KG1 (cell line): ENCODE data around the gene AMPD3.
A peak's percentile ranks its signal among the peaks of the same experiment; 100 is the strongest.

Experiments
- DNase-seq: peaks from one replicate; lab custom pipeline; 2025; lab: John Stamatoyannopoulos, UW

AMPD3 gene

DNA sequence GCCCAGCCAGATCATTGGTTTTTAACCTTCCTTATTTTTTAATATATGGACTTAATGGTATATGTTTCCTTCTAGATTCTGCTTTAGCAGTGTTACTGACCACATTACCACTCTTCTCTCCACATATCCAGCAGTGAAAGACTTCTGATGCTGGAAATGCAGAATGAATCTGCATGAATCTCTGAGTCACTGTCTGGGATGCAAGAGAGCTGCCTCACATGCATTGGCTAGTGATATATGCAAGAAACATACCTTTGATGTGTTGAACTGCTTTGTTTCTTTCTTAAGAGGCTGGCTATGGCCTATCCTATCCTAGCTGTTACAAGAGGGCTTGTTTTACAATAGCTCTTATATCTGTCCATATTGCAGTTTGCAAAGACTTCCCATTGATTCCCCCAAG, 16.6 kb upstream of the AMPD3 start:
- no peak for DNase-seq

DNA sequence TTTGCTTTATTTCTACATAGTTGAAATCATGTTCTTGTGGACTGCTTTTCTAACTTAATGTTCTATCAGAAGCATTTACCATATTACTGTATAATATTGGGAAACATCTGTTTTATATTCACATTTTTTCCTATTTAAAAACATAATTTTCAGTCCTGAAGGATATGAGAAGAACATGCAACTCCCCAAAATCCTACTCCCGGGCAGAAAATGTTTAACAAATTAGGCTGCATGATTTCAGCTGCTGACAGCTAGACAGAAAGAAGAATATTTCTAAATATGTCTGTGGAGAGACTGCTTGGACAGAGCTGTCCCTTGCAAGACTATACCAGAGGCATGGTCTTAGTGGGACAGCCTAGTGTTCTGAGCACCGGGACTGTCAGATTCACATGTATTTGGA, 15.7 kb upstream of the AMPD3 start:
- no peak for DNase-seq

DNA sequence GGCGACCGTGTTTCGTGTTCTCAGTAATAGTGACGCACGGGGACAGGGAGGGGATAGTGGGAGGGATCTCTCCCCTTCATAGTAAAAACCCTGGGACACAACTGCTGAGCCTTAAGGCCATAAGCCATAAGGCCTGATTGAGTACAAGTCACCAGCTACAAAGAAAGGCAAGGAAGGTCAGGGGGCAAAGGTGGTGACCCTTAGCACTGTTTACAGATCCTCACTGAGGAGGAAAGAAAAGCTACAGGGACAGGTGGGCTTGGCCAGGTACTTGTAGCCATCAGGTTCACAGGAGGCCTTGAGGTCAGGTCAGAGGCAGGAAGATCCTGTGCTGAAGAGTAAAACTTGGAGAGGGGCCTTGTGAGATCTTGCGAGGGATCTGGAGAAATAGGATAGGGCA, 15.1 kb upstream of the AMPD3 start:
- no peak for DNase-seq

DNA sequence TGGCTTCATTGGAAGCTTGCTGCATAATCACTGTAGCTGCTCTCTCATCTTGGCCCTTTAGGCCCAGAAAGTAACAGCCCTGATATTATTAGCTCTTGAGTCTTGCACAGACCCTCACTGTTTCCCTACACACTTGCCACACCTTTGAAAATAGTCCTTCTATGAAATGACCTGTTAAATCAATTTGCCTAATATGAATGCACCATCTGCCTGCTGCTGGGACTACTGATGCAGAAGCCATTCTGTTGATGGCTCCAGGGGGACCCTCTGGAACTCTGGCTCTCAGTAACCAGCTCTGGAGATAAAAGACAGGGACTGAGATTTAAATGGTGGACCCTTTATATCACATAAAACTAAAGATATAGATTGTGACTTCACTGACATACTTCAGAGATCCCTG, 14.7 kb upstream of the AMPD3 start:
- no peak for DNase-seq

DNA sequence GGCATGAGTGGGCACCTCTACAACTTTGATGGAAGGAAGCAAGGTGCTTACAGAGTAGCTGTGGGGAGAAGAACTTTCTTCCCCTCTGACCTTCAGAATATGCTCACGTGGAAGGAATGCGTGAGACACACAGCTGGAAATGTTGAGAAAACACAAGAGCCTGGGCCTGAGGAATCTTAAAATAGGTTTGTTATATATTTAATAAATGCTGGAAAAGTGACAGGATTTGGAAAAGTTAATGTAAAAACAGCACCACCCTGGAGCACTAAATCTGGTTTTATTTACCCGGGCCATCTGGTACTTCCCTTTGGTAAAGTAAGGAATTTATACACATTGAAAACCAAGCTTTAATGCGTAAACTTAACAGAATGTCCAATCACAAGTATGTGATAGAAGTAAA, 14.0 kb upstream of the AMPD3 start:
- no peak for DNase-seq

DNA sequence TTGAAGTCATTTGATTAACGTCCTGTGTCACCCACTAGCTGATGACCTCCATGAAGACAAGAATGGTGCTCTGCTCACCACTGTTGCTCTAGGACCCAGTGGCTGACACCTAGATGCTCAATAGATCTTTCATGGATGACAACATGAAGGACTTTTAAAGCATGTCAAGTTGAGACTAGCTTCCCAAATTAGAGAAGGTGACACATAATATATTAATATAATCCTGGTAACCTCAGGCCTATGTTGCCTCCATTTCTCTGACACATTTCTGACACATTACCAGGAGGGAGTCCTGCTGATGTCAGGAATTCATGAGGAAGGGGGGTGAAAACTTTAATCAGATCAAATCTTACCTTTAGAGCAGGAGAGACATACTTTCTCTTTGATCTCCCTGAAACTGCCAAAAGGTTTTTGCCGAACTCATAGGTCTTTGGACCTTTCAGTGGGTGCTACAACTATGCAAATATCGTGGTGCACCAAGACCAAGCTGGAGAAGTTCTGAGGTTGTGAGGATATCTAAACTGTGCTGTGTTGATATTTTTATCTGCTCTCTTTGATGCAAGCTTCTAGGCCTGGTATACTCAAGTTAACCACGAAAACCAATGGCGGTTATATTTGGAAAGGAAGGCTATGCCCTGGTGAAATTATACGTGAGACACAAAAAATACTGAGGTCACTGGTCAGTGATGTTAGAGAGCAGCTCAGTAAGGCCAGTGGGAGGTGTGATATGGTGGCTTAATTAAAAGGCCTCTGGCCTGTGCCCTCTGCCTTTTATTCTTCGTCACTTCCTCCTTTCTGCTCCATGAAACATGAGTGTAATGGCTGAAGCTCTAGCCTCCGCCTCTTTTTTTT, 13.2 kb upstream of the AMPD3 start:
- DNase-seq, result no peak

DNA sequence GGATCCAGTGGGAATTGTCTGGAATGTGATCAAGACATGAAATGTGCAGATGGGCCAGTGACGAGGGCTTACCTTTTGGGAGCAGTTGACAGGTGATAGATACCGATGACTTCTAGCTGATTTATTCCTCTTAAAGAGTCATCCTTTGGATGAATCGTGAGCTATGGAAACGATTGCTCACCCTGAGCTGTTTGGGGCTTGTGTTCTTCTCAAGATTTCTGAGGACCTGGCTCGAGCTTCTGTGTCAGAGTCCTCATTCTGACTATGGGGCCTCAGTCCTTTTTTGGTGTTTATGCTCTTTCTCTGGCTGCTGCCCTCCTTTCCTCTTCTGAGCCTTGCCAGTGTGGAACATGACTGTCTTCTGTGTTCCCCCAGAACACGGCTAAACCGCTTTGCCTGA, 11.9 kb upstream of the AMPD3 start:
- no peak for DNase-seq

DNA sequence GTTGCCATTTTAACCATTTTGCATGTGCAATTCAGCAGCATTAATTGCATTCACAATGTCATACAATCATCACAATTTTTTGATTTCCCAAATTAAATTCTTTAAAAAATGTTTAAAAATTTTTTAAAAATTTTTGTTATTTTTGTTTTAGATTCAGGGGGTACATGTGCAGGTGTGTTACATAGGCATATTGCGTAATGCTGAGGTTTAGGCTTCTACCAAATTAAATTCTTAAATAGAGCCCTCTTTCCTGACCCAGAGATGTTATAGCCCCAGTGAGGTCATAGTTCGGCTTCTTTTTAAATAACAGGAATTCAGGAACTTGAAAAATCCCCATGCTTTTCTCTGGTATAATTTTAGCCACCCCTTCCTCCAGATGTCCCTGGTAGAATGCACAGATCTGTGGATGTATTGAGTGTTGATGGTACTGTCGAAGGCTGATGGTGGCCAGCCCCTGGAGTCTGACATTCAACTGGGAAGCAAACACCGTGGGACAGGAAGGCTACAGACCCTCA, 11.3 kb upstream of the AMPD3 start:
- no peak for DNase-seq

DNA sequence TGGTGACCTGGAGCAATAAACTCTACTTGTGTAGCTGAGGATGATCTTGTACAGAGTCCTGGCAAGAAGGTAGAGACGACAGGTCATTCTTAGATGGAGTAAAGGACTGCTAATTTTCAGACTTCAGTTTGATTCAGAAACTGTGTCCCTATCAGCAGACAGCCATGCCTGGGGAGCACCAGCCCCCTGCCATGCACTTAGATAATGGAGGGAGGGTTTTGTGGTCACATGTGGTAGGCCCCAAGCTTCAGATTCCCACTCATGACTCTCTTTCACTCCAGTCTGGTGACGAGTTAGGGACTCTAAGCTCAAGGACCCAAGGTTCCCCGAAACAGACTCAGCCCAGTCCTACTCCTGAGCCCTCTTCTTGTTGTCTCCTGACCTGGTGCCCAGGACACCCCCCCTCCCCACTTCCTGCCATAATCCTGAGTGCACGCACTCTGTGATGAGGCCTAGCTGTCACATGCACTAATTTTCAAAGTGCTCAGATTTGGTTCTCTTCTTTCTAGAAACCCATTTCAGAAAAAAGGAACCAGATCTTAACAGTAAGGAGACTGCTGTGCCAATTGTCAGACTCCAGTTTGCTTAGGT, 10.2 kb upstream of the AMPD3 start:
- no peak for DNase-seq

DNA sequence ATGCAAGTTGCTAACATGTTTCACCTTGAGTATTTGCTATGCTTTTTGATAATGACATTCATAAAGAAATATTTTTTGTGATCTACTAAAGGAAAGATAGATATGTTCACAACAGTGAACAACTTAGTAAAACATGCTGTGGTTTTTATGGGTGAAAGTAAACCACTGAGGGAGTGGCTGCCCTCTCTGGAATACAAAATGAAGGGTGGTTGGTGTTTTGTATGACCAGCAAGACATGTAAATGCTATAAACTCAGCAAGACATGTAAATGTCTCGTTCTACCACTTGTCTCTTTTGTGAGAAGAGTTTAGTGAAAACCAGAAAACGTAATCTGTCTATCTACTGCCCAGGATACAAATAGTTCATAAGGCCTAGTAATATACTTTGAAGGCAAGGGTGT, 7.6 kb upstream of the AMPD3 start:
- DNase-seq, result no peak

DNA sequence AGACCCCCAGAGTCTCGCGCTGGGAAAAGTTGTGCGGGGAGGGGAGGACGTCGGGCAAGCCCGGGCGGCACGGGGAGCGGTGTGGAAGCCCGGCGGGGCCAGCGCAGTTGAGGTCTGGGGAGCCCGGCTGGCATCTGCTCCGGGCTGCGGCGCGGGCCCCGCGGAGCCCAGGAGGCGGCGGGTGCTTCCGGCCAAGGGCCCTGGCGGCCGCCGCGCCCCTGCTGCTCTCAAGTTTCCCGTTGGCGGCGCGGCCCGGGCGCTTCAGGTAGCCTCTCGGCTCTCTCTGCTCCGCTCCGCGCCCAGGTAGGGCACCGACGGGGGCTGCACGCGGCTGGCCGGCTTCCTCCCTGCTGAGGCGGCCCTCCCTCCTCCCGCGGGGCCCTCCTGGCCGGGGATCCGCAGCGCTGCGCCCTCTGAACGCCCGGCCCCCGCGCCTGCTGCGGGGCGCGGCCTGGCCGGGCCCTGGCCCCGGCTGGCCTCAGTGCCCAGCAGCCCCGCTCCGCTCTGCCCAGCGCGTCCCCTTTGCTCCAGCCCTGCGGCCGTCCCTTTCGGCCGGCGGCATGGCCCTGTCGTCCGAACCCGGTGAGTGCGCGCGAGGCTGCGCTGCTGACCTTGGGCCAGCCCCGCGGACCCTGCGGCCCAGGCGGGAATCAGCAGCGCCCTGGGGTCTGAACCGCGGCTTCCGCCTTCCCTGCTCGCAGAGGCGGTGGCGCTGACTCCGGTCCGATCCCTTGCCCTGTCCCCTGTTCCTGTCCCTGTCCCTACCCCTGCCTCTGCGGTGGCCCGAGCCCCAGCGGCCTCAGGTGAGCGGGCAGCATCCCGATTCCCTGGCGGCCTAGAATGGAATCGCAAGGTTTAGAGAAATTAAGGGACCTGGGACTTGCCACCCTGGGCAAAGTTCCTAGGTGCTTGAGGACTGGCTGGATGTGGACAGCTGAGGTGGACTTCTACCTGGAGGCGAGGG, 4.3 kb upstream of the AMPD3 start:
- DNase-seq, result no peak

DNA sequence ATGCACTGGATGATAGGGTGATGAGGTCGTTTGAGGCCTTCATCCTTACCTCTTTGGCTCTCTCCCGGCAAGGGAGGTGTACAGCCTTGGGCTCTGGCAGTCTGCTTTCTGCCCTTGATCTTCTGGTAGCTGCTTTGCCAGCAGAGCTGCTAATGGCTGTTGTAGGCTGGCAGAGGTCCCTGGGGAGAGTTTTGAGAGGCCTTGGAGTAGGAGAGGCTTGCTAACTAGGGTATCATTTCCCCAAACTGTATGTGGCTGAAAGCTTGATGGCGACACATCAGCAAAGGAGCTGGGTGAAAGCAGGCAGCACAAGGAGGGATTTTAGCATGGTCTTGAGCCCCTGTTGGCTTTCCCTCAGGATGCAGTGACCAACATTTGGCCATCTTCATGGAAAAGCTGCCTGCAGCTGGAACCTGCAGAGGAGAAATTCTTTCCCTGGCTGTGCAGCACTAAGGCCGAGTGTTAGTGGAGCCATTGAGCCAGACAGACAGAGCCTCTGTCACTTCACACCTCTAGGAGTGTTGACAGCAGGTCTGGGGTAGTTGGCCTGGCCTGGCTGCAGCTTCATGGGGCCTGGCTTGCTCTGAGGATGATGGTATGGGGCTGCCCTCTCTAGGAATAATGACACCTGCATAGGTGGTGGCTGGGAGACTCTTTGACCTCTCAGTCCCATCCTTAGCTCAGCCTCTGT, 3.5 kb upstream of the AMPD3 start:
- DNase-seq, result no peak

DNA sequence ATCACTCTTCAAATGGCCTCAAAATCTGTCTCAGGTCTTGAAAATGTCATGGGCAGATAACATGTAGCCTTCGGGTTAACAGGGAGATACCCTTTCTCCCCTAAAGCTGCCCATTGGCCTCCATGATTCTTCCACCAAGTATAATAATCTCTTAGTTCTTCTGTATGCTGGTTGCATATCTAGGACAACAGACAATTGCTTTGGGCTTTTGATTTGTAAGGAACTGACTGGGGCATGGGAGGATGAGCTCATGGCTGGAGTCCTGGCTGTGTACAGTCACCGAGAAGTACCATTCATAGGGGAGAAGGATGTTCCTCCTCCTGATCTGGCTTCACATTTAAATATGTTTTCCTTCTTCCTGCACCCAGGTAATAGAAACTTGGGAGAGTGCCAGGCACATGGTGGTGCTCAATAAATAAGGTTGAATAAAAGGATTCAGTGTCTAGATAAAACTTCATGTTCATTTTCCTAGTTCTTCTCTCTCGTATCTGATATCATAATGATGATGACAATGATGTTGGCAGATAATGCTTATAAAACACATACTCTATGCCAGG, 2.8 kb upstream of the AMPD3 start:
- no peak for DNase-seq

DNA sequence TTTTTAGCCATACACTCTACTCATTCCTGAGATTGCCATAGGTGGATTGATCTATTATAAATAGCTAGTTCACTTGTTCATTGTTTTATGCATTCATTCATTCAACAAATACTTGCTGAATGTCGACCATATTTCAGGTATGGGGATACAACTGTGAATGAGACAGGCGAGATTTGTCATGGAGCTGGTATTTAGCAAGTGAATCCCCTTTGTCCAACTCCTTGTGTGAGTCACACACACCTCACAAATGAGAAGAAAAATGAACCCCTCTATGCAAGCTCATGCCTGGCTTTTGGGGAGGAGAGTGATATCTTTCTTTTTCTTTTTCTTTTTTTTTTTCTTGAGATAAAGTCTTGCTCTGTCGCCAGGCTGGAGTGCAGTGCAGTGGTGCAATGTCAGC, 1.8 kb upstream of the AMPD3 start:
- DNase-seq, result no peak

DNA sequence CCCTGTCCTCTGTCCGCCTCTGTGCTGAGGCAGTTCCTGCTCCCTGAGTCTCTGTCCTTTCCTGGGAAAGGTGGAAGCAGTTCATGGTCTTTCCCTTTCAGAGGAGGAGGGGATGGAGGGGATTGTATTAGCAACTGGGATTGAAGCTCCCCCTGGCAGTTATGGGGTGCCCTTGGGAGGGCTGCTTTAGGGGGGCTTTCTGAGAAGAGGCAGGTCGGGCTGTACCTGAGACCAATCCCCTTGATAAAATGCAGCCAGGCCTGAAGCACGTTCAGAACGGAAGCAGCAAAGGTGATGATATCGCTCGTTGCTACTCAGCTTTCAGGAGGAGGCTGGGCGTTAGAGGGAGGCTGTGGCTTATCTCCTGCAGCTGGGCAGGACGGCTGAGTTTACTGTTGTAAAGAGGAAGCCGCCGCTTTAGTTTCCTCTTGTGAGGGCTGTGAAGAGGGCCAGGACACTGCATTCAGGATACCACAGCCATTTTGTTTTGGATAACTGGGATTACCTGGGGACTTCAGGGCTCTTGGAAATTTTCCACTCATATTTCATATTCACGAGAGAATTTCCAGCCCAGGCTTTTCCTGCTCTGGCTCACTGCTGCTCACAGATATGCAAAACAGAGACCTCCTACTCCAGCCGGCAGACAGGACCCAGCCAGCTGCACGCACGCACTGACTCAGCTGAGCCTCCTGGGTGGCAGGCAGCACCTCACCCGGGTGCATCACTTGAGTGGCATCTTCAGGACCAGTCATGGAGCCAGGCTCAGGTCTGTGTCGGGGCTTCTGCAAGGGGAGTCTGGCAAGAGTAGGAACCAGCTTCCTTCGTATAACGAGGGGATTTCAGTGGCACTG, 798 bp downstream of the AMPD3 start:
- peak; percentile 65 for DNase-seq

DNA sequence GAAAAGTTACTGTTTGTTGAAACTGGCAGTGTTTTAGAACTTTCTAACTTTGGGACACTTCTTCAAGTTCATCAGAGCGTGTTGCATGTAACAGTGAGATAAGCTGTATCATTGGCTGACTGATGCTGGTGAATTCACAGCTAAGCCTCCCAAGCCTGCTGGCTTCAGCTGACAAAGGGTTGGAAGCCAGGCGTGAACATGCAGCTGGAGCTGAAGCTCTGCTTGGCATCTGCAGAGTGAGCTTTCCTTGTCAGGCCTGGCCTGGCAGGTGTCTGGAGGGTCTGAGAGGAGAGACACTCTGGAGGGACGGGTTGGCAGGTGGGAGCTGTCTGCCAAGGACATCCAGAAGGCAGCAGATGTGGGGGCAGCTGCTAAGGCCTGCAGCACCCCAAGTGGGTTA, 1.5 kb downstream of the AMPD3 start:
- no peak for DNase-seq

DNA sequence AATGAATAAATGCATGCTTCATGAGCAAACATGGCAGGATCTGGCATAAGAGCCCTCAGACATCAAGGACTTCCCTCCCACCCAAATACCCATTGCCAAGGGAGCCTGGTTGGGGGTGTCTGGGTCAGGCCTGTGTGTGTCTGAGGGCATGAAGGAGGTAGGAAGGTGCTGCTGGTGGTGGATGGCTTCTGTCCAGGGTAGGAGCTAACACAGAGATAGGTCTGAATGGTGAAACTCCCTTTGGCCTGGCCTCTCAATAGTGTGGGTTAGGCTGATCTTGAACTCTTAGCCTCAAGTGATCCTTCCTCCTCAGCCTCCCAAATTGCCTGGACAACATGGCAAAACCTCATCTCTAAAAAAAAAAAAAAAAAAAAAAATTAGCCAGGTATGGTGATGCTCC, 2.8 kb downstream of the AMPD3 start:
- DNase-seq, result no peak

DNA sequence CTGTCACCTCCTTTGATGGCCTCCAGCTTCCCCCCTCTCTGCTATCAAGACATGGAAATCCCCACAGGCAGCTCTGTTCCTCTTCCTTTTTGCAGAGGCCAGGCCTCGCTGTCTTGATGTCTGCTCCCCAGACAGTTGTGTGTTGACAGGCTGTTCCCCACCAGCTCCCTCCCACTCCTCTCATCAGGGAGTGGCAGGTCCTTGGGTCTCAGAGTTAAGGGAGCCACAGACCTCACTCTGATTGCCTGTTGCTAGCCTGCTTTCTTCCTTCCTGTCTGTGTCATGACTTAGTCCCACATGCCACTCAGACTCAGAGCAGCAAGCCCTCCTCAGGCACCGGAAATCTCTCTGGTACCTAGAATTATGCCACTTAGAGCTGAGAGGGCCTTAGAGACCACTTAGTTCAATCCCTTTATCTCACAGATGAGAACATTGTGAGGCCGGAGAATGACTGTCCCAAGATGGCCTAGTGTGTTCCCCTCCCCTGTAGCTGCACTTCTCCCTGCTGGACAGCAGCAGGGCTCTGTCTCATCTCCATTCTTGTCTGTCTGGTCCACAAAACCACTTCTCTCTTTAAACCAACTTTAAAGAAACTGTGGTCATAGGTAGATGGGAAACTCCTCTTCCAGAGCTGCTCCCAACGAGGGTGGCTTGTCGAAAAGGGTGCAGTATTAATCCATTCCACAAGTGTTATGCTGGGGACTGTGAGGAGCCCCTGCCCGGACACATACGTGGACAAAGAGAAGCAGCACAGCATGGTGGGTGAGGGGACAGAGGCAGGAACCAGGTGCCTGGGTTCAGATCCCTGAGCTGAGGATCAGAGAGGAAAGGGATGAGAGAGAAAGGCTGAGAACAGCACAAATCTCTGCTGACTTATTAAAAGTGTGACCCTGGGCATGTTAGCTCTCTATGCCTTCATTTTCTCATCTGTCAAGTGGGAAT, 4.2 kb downstream of the AMPD3 start:
- peak; percentile 46 for DNase-seq

DNA sequence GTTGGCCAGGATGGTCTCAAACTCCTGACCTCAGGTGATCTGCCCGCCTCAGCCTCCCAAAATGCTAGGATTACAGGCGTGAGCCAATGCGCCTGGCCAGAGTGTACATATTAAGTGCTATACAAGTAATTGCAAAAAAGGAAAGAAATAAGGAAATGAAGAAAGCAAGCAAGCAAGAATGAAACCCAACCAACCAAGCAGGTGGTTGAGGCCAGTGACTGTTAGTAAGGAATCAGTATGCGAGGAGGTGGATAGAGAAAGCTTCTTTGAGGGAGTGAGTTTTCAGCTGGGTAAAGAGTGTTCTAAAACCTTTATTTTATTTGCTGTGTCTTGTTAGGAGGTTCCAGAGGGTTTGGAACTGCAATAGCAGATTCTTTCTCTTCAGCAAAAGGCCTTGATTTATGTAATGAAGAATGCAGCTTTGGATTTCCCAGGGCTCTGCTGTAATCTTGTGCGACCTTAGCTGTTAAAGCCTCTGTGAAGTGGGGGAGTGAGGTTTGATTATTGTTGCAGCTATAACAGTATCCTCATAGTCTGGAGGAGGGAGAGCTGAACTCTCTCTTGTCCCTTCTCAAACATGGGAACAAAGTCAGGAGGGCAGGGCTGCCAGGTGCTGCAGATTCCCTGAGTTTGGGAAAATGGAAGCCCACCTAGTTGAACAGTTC, 5.7 kb downstream of the AMPD3 start:
- DNase-seq, result no peak
